VCaP (cell line): ENCODE results near the gene HEATR3.

Experiments used
- H3K27ac ChIP-seq: fragments of 450-650 bp; 2 replicates; pipeline ENCODE4 v1.5.1; 2017
- CTCF ChIP-seq: fragments of 450-650 bp; conservative IDR thresholded peaks from 2 replicates; pipeline ENCODE4 v1.5.1; 2017; ENCODE audit warnings: mild to moderate bottlenecking, moderate library complexity

HEATR3 gene

DNA sequence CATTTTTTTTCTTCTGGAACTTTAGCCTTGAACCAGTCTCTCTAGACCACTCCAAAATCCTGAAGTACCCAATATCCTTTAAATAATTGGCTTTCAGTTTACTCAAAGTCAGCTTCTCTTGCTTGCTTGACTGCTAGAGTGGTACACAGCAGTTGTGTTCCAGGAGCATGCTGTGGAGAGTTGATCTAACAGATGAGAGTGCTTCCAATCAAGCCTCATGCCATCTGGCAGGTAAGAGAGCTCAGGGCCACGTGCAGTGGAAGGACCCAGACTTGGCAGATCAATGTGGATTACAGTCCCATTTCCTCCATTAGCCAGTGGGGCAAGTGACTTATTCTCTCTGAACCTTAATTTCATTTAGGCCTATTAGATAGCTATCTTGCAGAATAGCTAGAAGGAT, 25.1 kb upstream of the HEATR3 start:
- H3K27ac ChIP-seq, result no peak overlapping the region
- TF ChIP-seq CTCF, result no peak

GRCh38 chr16:50043358-50043757, 22.4 kb upstream of the HEATR3 start:
- no peak for TF ChIP-seq CTCF

DNA sequence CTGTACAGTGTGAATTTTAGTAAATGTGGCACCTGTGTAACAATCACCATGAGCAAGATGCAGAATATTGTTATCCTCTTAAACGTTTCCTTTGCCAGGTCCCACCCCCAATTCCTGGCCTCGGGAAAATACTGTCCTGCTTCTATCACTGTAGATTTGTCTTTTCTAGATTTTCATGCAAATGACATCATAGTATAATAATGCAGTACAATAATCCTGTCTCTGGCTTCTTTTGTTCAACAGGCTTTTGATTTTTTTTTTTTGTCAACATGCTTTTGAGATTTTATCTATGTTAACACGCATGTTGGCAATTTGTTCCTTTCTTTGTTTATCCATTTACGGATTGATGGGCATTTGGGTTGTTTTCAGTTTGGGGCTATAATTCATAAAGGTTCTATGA, 20.4 kb upstream of the HEATR3 start:
- H3K27ac ChIP-seq, result no peak overlapping the region

More at GRCh38 chr16:50043358-50043757, 22.4 kb upstream of the HEATR3 start:
- H3K27ac ChIP-seq, result no peak overlapping the region

DNA sequence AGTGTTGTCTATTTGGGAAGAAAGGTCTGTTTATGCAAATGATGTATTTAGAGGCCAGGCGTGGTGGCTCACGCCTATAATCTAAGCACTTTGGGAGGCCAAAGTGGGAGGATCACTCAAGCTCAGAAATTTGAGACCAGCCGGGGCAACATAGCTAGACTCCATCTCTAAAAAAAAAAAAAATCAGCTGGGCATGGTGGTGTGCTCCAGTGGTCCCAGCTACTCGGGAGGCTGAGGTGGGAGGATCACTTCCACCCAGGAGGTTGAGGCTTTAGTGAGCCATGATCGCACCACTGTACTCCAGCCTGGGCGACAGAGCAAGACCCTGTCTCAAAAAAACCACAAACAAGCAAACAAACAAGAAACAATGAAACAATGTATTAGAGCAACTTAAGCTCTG, 18.9 kb upstream of the HEATR3 start:
- no peak for TF ChIP-seq CTCF
- no peak overlapping the region for H3K27ac ChIP-seq

More for the DNA sequence above, 20.4 kb upstream of the HEATR3 start:
- TF ChIP-seq CTCF, result no peak

DNA sequence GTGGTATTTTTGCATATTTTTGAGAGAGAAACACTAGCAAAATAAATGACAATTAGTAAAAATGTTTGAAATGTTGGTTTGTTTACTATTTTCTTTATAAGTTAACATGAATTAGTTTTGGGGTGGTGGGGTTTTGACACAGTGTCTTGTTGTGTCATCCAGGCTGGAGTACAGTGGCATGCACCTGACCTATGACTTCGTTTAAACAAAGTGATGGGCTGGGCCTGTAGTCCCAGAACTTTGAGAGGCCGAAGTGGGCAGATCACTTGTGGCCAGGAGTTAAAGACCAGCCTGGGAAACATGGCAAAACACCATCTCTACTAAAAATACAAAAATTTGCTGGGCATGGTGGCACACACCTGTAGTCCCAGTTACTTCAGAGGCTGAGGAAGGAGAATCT, 17.9 kb upstream of the HEATR3 start:
- no peak for TF ChIP-seq CTCF
- no peak overlapping the region for H3K27ac ChIP-seq

GRCh38 chr16:50050802-50051201, 15.0 kb upstream of the HEATR3 start:
- TF ChIP-seq CTCF, result no peak
- H3K27ac ChIP-seq, result no peak overlapping the region

DNA sequence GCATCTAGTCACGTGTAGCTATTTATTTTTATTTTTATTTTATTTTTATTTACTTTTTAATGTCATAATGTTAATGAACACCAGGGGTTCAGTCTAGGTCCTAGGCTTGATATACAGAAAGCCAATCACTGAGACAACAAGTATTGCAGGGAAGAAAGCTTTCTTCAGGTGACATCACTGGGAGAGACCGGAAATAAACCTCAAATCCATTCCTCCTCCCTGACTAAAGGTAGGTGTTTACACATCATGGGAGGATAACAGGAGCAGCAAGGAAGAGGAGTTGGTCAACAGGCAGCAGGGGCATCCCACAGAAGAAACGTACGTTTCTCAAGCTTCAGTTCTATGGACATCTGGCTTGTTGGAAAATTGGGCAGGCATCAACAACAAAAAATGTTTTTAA, 9.5 kb upstream of the HEATR3 start:
- H3K27ac ChIP-seq, result no peak overlapping the region
- TF ChIP-seq CTCF, result no peak
